ENCODE measurements around the gene SLC38A6.
A peak's percentile ranks its signal among the peaks of the same experiment; 100 is the strongest.

The SLC38A6 gene

GRCh38 chr14:60999536-60999935 lies 18.5 kb downstream of the SLC38A6 start:
- TF ChIP-seq CEBPB (IDR thresholded peaks at IDR 0.05) = no peak
- TF ChIP-seq REST (IDR thresholded peaks at IDR 0.05; ENCODE audit: low read depth) = no peak
- TF ChIP-seq EP300 (IDR thresholded peaks at IDR 0.05; ENCODE audit: borderline replicate concordance) = no peak

GRCh38 chr14:61003571-61003970 lies 22.5 kb downstream of the SLC38A6 start:
- TF ChIP-seq TEAD4 (IDR thresholded peaks at IDR 0.05) (no peak), RAD21 (IDR thresholded peaks at IDR 0.05; ENCODE audit: low read depth) (no peak), NFIC (IDR thresholded peaks at IDR 0.05) (no peak), CREB1 (IDR thresholded peaks at IDR 0.05; ENCODE audit: low read depth) (no peak), EP300 (IDR thresholded peaks at IDR 0.05; ENCODE audit: borderline replicate concordance) (no peak), EGR1 (IDR thresholded peaks at IDR 0.05) (no peak), REST (IDR thresholded peaks at IDR 0.05; ENCODE audit: low read depth) (no peak), TCF12 (IDR thresholded peaks at IDR 0.05; ENCODE audit: low read depth) (no peak), MAX (IDR thresholded peaks at IDR 0.05) (no peak)

- no peak for TF ChIP-seq EGR1 (IDR thresholded peaks at IDR 0.05)
- TF ChIP-seq TAF1 (IDR thresholded peaks at IDR 0.05; ENCODE audit: low read depth) = no peak
- TF ChIP-seq FOXM1 (IDR thresholded peaks at IDR 0.05; ENCODE audit: borderline replicate concordance, low read depth) = no peak
- TF ChIP-seq ZBTB7A (IDR thresholded peaks at IDR 0.05; ENCODE audit: low read depth) = no peak
- no peak for TF ChIP-seq NFIC (IDR thresholded peaks at IDR 0.05)
- TF ChIP-seq TCF12 (IDR thresholded peaks at IDR 0.05; ENCODE audit: low read depth) = no peak
Measured at GRCh38 chr14:61019537-61019936, 38.5 kb downstream of the SLC38A6 start.

- TF ChIP-seq RAD21 (IDR thresholded peaks at IDR 0.05; ENCODE audit: low read depth) (peak; percentile 87), FOXM1 (IDR thresholded peaks at IDR 0.05; ENCODE audit: borderline replicate concordance, low read depth) (no peak), ZBTB7A (IDR thresholded peaks at IDR 0.05; ENCODE audit: low read depth) (no peak), TAF1 (IDR thresholded peaks at IDR 0.05; ENCODE audit: low read depth) (no peak)
Measured at GRCh38 chr14:61025251-61026223, 44.5 kb downstream of the SLC38A6 start.

- TF ChIP-seq RAD21 (IDR thresholded peaks at IDR 0.05; ENCODE audit: low read depth) (no peak), MAX (IDR thresholded peaks at IDR 0.05) (no peak), REST (IDR thresholded peaks at IDR 0.05; ENCODE audit: low read depth) (no peak)
Measured at GRCh38 chr14:61026526-61026925, 45.5 kb downstream of the SLC38A6 start.

- TF ChIP-seq TCF12 (IDR thresholded peaks at IDR 0.05; ENCODE audit: low read depth) = no peak
- TF ChIP-seq CREB1 (IDR thresholded peaks at IDR 0.05; ENCODE audit: low read depth) = no peak
- no peak for TF ChIP-seq EGR1 (IDR thresholded peaks at IDR 0.05)
- TF ChIP-seq CEBPB (IDR thresholded peaks at IDR 0.05) = no peak
- no peak for TF ChIP-seq EP300 (IDR thresholded peaks at IDR 0.05; ENCODE audit: borderline replicate concordance)
- TF ChIP-seq REST (IDR thresholded peaks at IDR 0.05; ENCODE audit: low read depth) = no peak
- no peak for TF ChIP-seq USF1 (IDR thresholded peaks at IDR 0.05)
- no peak for TF ChIP-seq RAD21 (IDR thresholded peaks at IDR 0.05; ENCODE audit: low read depth)
- no peak for TF ChIP-seq MAX (IDR thresholded peaks at IDR 0.05)
- TF ChIP-seq ZBTB7A (IDR thresholded peaks at IDR 0.05; ENCODE audit: low read depth) = no peak
- no peak for TF ChIP-seq YY1 (IDR thresholded peaks at IDR 0.05; ENCODE audit: low read depth)
Measured at GRCh38 chr14:61031026-61031425, 50.0 kb downstream of the SLC38A6 start.

All from Ishikawa (cell line).